Lung microvascular endothelial cell (primary cell): ENCODE data around the gene BOLL. TPM values are rescaled to one million over a fixed set of nuclear protein-coding genes. Genes with fewer than 3 reads are reported as not detected.
"Not testable (repeated sequence)": the region's sequence is repeated elsewhere in the genome, so short reads cannot be mapped to it uniquely, and the experiment has no call there.

Source experiments
- DNase-seq, 2 donors: peaks; one replicate each; pipeline versions ENCODE4 v3.0.0 to v3.0.0-alpha.2; 2010; ENCODE audit warnings: low read depth in 2 of 2
- total RNA-seq: library from RNA; depleted of rRNA; stranded (reverse); fragments of >200 nt; gene quantifications from 2 replicates; pipeline ENCODE4 v1.2.1, GENCODE V29; 2014

Gene BOLL
- total RNA-seq, 1 donor from 2014 or later = not detected

DNA sequence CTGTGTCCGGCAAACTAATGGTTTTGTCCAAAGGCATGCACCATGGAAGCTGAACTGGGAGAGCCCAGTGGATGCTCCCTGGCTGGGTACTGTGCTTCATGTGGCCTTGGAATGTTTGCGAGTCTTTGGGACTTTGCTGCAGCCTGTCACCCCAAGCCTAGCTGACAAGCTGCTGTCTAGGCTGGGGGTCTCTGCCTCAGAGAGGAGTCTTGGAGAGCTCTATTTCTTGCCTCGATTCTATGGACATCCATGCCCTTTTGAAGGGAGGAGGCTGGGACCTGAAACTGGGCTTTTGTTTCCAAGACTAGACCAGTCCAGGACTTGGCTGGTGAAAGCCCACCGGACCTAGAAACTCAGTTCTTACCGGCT, 78.3 kb downstream of the BOLL start:
- no peak for DNase-seq

DNA sequence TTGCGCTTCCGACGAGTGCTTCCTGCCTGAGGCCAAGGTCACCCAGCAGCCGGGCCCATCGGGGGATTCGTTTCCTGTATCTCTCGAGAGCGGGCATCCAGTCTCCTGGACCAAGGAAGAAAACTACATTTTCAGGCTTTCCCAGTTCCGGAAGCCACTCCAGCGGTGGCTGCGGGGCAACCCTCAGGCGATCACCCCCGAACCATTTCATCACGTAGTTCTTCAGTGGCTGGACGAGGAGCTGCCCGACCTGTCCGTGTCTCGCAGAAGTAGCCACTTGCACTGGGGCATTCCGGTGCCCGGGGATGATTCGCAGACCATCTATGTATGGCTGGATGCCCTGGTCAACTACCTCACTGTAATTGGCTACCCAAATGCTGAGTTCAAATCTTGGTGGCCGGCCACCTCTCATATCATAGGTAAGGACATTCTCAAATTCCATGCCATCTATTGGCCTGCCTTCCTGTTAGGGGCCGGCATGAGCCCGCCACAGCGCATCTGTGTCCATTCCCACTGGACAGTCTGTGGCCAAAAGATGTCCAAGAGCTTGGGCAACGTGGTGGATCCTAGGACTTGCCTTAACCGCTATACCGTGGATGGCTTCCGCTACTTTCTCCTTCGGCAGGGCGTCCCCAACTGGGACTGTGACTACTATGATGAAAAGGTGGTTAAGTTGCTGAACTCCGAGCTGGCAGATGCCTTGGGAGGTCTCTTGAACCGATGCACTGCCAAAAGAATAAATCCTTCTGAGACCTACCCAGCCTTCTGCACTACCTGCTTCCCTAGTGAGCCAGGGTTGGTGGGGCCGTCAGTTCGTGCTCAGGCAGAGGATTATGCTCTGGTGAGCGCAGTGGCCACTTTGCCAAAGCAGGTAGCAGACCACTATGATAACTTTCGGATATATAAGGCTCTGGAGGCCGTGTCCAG, 78.9 kb downstream of the BOLL start:
- peak; percentile 10 to 71 for DNase-seq

DNA sequence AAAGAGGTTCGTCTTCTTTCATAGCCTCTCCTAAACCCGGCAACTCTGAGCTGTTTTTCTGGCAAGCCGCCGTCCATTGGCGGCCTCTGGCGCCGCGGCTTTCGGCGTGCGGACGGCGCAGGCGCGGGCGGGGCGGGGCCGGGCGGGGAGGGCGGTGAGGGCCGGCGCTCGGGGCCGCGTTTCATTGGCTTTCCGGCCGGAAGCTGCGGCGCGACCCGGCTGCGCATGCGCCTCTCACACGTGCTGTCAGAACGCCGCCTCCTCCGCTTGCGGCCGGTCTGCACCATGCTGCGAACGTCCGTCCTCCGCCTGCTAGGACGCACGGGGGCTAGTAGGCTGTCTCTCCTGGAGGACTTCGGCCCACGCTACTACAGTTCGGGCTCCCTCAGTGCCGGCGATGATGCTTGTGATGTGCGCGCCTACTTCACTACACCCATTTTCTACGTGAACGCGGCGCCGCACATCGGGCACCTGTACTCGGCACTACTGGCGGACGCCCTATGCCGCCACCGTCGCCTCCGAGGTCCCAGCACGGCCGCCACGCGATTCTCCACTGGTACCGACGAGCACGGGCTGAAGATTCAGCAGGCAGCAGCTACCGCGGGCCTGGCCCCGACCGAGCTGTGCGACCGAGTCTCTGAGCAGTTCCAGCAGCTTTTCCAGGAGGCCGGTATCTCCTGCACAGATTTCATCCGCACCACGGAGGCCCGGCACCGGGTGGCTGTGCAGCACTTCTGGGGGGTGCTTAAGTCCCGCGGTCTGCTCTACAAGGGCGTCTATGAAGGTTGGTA, 79.8 kb downstream of the BOLL start, which contains the start of gene MARS2:
Gene MARS2 (plus strand): TSS at position 249 of the 791 bp plus-strand sequence. CDS start 37 bp downstream, at position 286.
- peak; percentile 95 to 97 for DNase-seq

DNA sequence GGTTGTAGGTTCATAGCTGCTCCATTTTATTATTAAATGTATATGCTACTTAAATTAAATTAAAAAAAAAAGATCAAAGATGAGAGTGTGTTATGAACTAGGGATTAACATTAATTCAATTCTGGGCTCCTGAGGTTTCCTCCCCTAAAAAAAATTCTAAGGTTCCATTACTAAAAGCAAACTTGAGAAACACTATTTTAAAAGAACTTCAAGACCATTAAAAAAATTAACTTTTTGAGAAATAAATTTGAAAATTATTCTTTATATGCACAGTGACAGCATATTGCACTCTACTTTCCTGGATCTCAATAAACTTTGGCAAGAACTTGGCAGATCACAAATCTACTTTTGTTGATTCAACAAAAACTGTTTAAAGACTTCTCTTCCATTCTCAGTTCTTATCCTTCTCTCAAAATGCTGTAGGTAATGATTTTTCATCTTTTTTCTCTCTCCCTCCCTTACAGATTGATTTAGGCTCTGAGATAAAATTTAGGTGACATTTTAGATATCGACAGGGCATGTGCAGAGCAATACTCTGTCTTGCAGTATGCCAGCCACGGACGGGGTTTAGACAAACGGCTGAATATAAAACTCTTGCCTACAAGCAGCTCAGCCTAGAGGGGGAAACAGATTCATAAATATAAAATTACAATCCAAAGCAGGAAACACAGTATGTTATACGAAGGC, 80.5 kb downstream of the BOLL start:
- no peak for DNase-seq

DNA sequence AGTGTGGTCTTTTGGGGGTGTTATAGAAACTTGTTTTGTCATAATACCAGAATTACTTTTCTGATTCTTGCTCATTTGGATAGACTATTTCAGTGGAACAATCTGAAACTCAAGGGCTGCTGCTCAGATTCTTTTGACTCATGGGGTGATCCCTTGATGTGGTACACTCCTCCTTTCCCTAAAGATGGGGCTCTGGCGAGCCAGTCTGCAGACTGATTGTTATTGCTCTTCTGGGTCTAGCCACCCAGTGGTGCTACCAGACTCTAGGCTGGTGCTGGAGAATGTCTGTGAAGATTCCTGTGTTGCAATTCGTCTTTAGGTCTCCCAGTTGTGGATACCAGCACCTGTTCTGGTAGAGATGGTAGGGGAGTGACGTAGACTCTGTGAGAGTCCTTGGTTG, 84.2 kb downstream of the BOLL start:
- DNase-seq = no peak

DNA sequence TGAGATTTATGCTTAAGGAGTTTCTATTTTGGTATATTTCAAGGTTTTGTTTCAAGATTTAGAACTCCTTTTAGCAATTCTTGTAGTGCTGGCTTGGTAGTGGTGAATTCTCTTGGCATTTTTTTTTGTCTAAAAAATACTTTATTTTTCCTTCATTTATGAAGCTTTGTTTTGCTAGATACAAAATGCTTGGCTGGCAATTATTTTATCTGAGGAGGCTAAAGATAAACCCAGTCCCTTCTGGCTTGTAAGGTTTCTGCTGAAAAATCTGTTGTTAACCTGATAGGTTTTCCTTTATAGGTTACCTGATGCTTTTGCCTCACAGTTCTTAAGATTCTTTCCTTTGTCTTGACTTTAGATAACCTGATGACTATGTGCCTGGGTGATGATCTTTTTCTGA, 85.4 kb downstream of the BOLL start:
- DNase-seq = not testable (repeated sequence)

DNA sequence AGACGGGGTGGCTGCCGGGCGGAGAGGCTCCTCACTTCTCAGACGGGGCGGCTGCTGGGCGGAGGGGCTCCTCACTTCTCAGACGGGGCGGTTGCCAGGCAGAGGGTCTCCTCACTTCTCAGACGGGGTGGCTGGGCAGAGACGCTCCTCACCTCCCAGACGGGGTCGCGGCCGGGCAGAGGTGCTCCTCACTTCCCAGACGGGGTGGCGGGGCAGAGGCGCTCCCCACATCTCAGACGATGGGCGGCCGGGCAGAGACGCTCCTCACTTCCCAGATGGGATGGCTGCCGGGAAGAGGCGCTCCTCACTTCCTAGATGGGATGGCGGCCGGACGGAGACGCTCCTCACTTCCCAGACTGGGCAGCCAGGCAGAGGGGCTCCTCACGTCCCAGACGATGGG, 88.5 kb downstream of the BOLL start:
- DNase-seq = not testable (repeated sequence)

DNA sequence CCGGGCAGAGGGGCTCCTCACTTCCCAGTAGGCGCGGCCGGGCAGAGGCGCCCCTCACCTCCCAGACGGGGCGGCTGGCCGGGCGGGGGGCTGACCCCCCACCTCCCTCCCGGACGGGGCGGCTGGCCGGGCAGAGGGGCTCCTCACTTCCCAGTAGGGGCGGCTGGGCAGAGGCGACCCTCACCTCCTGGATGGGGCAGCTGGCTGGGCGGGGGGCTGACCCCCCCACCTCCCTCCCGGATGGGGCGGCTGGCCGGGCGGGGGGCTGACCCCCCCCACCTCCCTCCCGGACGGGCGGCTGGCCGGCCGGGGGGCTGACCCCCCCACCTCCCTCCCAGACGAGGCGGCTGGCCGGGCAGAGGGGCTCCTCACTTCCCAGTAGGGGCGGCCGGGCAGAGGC, 89.1 kb downstream of the BOLL start:
- not testable (repeated sequence) for DNase-seq

DNA sequence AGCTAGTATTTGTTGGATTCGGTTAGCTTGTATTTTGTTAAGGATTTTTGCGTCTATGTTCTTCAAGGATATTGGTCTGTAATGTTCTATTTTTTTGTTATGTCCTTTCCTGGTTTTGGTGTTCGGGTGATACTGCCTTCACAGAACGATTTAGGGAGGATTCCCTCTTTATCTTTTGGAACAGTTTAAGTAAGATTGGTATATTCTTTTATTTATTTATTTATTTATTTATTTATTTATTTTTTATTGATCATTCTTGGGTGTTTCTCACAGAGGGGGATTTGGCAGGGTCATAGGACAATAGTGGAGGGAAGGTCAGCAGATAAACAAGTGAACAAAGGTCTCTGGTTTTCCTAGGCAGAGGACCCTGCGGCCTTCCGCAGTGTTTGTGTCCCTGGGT, 89.9 kb downstream of the BOLL start:
- not testable (repeated sequence) for DNase-seq

DNA sequence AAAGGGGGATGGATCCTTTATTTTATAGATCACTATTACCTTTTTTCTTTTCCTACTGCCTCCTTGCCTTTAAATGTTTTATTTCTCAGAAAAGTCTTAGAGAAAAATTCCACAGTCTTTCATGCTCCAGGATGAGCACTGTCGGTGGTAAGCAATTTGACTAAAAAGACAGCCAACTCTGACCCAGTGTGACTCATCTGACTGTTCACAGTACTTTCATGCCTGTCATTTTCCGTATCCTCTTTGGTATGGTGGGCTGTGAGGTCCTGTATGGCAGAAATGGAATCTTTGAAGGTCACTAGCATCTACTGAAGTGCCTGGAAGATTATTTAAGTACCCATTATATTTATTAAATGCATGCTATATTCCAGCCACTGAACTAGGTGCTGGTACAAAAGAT, 107.6 kb downstream of the BOLL start:
- peak; percentile 61 to 69 for DNase-seq

DNA sequence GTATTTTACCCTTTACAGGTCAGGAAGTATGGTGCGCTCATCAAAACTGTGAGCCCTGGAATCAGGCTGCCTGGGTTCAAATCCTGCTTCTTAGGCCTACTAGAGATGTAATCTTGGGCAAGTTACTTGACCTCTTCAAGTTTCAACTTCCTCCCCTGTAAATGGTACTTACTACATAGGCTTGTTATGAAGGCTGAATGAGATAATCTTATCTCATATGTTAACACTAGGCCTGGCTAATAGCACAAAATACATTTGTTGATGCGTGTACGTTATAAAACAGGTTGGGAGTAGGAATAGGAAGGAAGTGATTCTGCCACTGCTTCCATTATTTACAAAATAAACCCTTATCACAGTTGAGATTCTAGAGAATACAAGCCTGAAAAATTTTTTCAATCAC, 108.1 kb downstream of the BOLL start:
- peak in 1 of 2 donors; percentile 36 for DNase-seq

Other genes starting within 250 kb of the BOLL start
- 7.8 and 13.3 TPM in 2 replicates for gene RFTN2, start 109.7 kb downstream of the BOLL start, total RNA-seq
- 2.6 and 6.2 TPM in 2 replicates for gene MARS2, start 80.0 kb downstream of the BOLL start, total RNA-seq
- 0.20 and 1.7 TPM in 2 replicates for gene PLCL1, start 19.3 kb upstream of the BOLL start, total RNA-seq